ENCODE results near the gene TRPM3.
"Not testable (repeated sequence)": the region's sequence is repeated elsewhere in the genome, so short reads cannot be mapped to it uniquely, and the experiment has no call there.

Gene TRPM3

GRCh38 chr9:70747261-70747718 is 374.1 kb downstream of the TRPM3 start:
- H3K4me1 ChIP-seq (ENCODE audit: control insufficient read depth, low read depth, low read length), result no peaks in the 10 kb centered on the region
- H3K27me3 ChIP-seq (ENCODE audit: control insufficient read depth, insufficient read depth, low read length), result no peaks in the 10 kb centered on the region
- H3K9ac ChIP-seq (ENCODE audit: low read length), result no peak overlapping the region
- no peaks in the 10 kb centered on the region for H3K9me3 ChIP-seq (ENCODE audit: control insufficient read depth, low read depth, low read length)
- H3K27ac ChIP-seq (ENCODE audit: low read length), result no peak overlapping the region
- H3K36me3 ChIP-seq (ENCODE audit: control insufficient read depth, low read depth, low read length), result no peaks in the 10 kb centered on the region
- no peak overlapping the region for H3K4me3 ChIP-seq (ENCODE audit: low read length)

- H3K4me1 ChIP-seq (ENCODE audit: control insufficient read depth, low read depth, low read length), result no peaks in the 10 kb centered on the region
- no peak overlapping the region for H3K4me3 ChIP-seq (ENCODE audit: low read length)
- H3K36me3 ChIP-seq (ENCODE audit: control insufficient read depth, low read depth, low read length), result no peaks in the 10 kb centered on the region
- H3K27me3 ChIP-seq (ENCODE audit: control insufficient read depth, insufficient read depth, low read length), result no peaks in the 10 kb centered on the region
- no peak overlapping the region for H3K27ac ChIP-seq (ENCODE audit: low read length)
- no peak overlapping the region for H3K9ac ChIP-seq (ENCODE audit: low read length)
- no peaks in the 10 kb centered on the region for H3K9me3 ChIP-seq (ENCODE audit: control insufficient read depth, low read depth, low read length)
Measured at GRCh38 chr9:70746760-70747159, 374.7 kb downstream of the TRPM3 start.

- Histone ChIP-seq H3K9ac (ENCODE audit: low read length) (no peak overlapping the region), H3K27ac (ENCODE audit: low read length) (no peak overlapping the region), H3K4me3 (ENCODE audit: low read length) (no peak overlapping the region)
Measured at GRCh38 chr9:70746316-70746715, 375.1 kb downstream of the TRPM3 start.

GRCh38 chr9:70724794-70725193 is 396.6 kb downstream of the TRPM3 start:
- not testable (repeated sequence) for H3K9ac ChIP-seq (ENCODE audit: low read length); H3K9me3 ChIP-seq (ENCODE audit: control insufficient read depth, low read depth, low read length); H3K27ac ChIP-seq (ENCODE audit: low read length); H3K27me3 ChIP-seq (ENCODE audit: control insufficient read depth, insufficient read depth, low read length); H3K4me1 ChIP-seq (ENCODE audit: control insufficient read depth, low read depth, low read length); H3K4me3 ChIP-seq (ENCODE audit: low read length); H3K36me3 ChIP-seq (ENCODE audit: control insufficient read depth, low read depth, low read length)

More at GRCh38 chr9:70746316-70746715, 375.1 kb downstream of the TRPM3 start:
- Histone ChIP-seq H3K9me3 (ENCODE audit: control insufficient read depth, low read depth, low read length) (no peaks in the 10 kb centered on the region), H3K27me3 (ENCODE audit: control insufficient read depth, insufficient read depth, low read length) (no peaks in the 10 kb centered on the region), H3K36me3 (ENCODE audit: control insufficient read depth, low read depth, low read length) (no peaks in the 10 kb centered on the region), H3K4me1 (ENCODE audit: control insufficient read depth, low read depth, low read length) (no peaks in the 10 kb centered on the region)

- not testable (repeated sequence) for H3K9ac ChIP-seq (ENCODE audit: low read length); H3K9me3 ChIP-seq (ENCODE audit: control insufficient read depth, low read depth, low read length); H3K36me3 ChIP-seq (ENCODE audit: control insufficient read depth, low read depth, low read length); H3K27me3 ChIP-seq (ENCODE audit: control insufficient read depth, insufficient read depth, low read length); H3K27ac ChIP-seq (ENCODE audit: low read length); H3K4me1 ChIP-seq (ENCODE audit: control insufficient read depth, low read depth, low read length); H3K4me3 ChIP-seq (ENCODE audit: low read length)
Measured at GRCh38 chr9:70724025-70724424, 397.4 kb downstream of the TRPM3 start.

- not testable (repeated sequence) for H3K4me1 ChIP-seq (ENCODE audit: control insufficient read depth, low read depth, low read length); H3K4me3 ChIP-seq (ENCODE audit: low read length); H3K9me3 ChIP-seq (ENCODE audit: control insufficient read depth, low read depth, low read length); H3K9ac ChIP-seq (ENCODE audit: low read length); H3K27ac ChIP-seq (ENCODE audit: low read length); H3K27me3 ChIP-seq (ENCODE audit: control insufficient read depth, insufficient read depth, low read length); H3K36me3 ChIP-seq (ENCODE audit: control insufficient read depth, low read depth, low read length)
Measured at GRCh38 chr9:70706797-70707196, 414.6 kb downstream of the TRPM3 start.

GRCh38 chr9:70701163-70701562 is 420.3 kb downstream of the TRPM3 start:
- Histone ChIP-seq H3K36me3 (ENCODE audit: control insufficient read depth, low read depth, low read length) (no peaks in the 10 kb centered on the region), H3K9me3 (ENCODE audit: control insufficient read depth, low read depth, low read length) (no peaks in the 10 kb centered on the region), H3K9ac (ENCODE audit: low read length) (no peak overlapping the region), H3K4me3 (ENCODE audit: low read length) (no peak overlapping the region), H3K27ac (ENCODE audit: low read length) (no peak overlapping the region), H3K4me1 (ENCODE audit: control insufficient read depth, low read depth, low read length) (peaks cover 11% of the 10 kb centered on the region), H3K27me3 (ENCODE audit: control insufficient read depth, insufficient read depth, low read length) (no peaks in the 10 kb centered on the region)

GRCh38 chr9:70696694-70697335 is 424.6 kb downstream of the TRPM3 start:
- H3K36me3 ChIP-seq (ENCODE audit: control insufficient read depth, low read depth, low read length), result no peaks in the 10 kb centered on the region
- H3K4me3 ChIP-seq (ENCODE audit: low read length), result no peak overlapping the region
- H3K9me3 ChIP-seq (ENCODE audit: control insufficient read depth, low read depth, low read length), result no peaks in the 10 kb centered on the region
- H3K27ac ChIP-seq (ENCODE audit: low read length), result no peak overlapping the region
- H3K4me1 ChIP-seq (ENCODE audit: control insufficient read depth, low read depth, low read length), result peaks cover 13% of the 10 kb centered on the region
- no peaks in the 10 kb centered on the region for H3K27me3 ChIP-seq (ENCODE audit: control insufficient read depth, insufficient read depth, low read length)
- no peak overlapping the region for H3K9ac ChIP-seq (ENCODE audit: low read length)

- H3K27ac ChIP-seq (ENCODE audit: low read length), result no peak overlapping the region
- no peak overlapping the region for H3K9ac ChIP-seq (ENCODE audit: low read length)
- H3K4me1 ChIP-seq (ENCODE audit: control insufficient read depth, low read depth, low read length), result peaks cover 13% of the 10 kb centered on the region
- H3K27me3 ChIP-seq (ENCODE audit: control insufficient read depth, insufficient read depth, low read length), result no peaks in the 10 kb centered on the region
- no peaks in the 10 kb centered on the region for H3K36me3 ChIP-seq (ENCODE audit: control insufficient read depth, low read depth, low read length)
- no peak overlapping the region for H3K4me3 ChIP-seq (ENCODE audit: low read length)
- H3K9me3 ChIP-seq (ENCODE audit: control insufficient read depth, low read depth, low read length), result no peaks in the 10 kb centered on the region
Measured at GRCh38 chr9:70694758-70695157, 426.7 kb downstream of the TRPM3 start.

- no peak overlapping the region for H3K4me3 ChIP-seq (ENCODE audit: low read length)
- peaks cover 13% of the 10 kb centered on the region for H3K4me1 ChIP-seq (ENCODE audit: control insufficient read depth, low read depth, low read length)
- H3K36me3 ChIP-seq (ENCODE audit: control insufficient read depth, low read depth, low read length), result no peaks in the 10 kb centered on the region
- no peaks in the 10 kb centered on the region for H3K27me3 ChIP-seq (ENCODE audit: control insufficient read depth, insufficient read depth, low read length)
- H3K9ac ChIP-seq (ENCODE audit: low read length), result no peak overlapping the region
- H3K27ac ChIP-seq (ENCODE audit: low read length), result no peak overlapping the region
- no peaks in the 10 kb centered on the region for H3K9me3 ChIP-seq (ENCODE audit: control insufficient read depth, low read depth, low read length)
Measured at GRCh38 chr9:70693186-70693585, 428.2 kb downstream of the TRPM3 start.

GRCh38 chr9:70692431-70692830 is 429.0 kb downstream of the TRPM3 start:
- Histone ChIP-seq H3K9ac (ENCODE audit: low read length) (no peak overlapping the region), H3K36me3 (ENCODE audit: control insufficient read depth, low read depth, low read length) (no peaks in the 10 kb centered on the region), H3K9me3 (ENCODE audit: control insufficient read depth, low read depth, low read length) (no peaks in the 10 kb centered on the region), H3K27me3 (ENCODE audit: control insufficient read depth, insufficient read depth, low read length) (no peaks in the 10 kb centered on the region), H3K27ac (ENCODE audit: low read length) (no peak overlapping the region), H3K4me3 (ENCODE audit: low read length) (no peak overlapping the region), H3K4me1 (ENCODE audit: control insufficient read depth, low read depth, low read length) (peaks cover 13% of the 10 kb centered on the region)

GRCh38 chr9:70688704-70689103 is 432.7 kb downstream of the TRPM3 start:
- Histone ChIP-seq H3K27me3 (ENCODE audit: control insufficient read depth, insufficient read depth, low read length) (no peaks in the 10 kb centered on the region), H3K9me3 (ENCODE audit: control insufficient read depth, low read depth, low read length) (no peaks in the 10 kb centered on the region), H3K4me1 (ENCODE audit: control insufficient read depth, low read depth, low read length) (no peaks in the 10 kb centered on the region), H3K27ac (ENCODE audit: low read length) (no peak overlapping the region), H3K9ac (ENCODE audit: low read length) (no peak overlapping the region), H3K36me3 (ENCODE audit: control insufficient read depth, low read depth, low read length) (no peaks in the 10 kb centered on the region), H3K4me3 (ENCODE audit: low read length) (no peak overlapping the region)
